Nephron progenitor cell (in vitro differentiated cells): Measurements from ENCODE around the gene SYT5.

Experiments
- DNase-seq: peaks from one replicate; pipeline ENCODE4 v3.0.0; 2021
- H3K27ac Mint-ChIP-seq: 2 replicates; pipeline ENCODE4 v1.8.0; 2021; ENCODE audit warnings: mild to moderate bottlenecking, moderate library complexity, mixed read lengths
- H3K27me3 Mint-ChIP-seq: 2 replicates; pipeline ENCODE4 v1.8.0; 2021; ENCODE audit warnings: mild to moderate bottlenecking, low read depth, mixed read lengths; ENCODE audit not compliant: poor library complexity
- H3K36me3 Mint-ChIP-seq: 2 replicates; pipeline ENCODE4 v1.8.0; 2021; ENCODE audit warnings: low read depth, mixed read lengths
- H3K4me1 Mint-ChIP-seq: 2 replicates; pipeline ENCODE4 v1.8.0; 2021; ENCODE audit warnings: mixed read lengths
- H3K4me3 Mint-ChIP-seq: 2 replicates; pipeline ENCODE4 v1.8.0; 2021; ENCODE audit warnings: mild to moderate bottlenecking, moderate library complexity, mixed read lengths
- H3K9me3 Mint-ChIP-seq: 2 replicates; pipeline ENCODE4 v1.8.0; 2021; ENCODE audit warnings: mild to moderate bottlenecking, moderate library complexity, mixed read lengths
- TF ChIP-seq, protein P1 (sequence below): fragments of 200-600 bp; sonication (generic); IDR thresholded peaks from 2 replicates; pipeline ENCODE4 v1.5.0; 2021; ENCODE audit warnings: antibody characterized with exemption

SYT5 gene

DNA sequence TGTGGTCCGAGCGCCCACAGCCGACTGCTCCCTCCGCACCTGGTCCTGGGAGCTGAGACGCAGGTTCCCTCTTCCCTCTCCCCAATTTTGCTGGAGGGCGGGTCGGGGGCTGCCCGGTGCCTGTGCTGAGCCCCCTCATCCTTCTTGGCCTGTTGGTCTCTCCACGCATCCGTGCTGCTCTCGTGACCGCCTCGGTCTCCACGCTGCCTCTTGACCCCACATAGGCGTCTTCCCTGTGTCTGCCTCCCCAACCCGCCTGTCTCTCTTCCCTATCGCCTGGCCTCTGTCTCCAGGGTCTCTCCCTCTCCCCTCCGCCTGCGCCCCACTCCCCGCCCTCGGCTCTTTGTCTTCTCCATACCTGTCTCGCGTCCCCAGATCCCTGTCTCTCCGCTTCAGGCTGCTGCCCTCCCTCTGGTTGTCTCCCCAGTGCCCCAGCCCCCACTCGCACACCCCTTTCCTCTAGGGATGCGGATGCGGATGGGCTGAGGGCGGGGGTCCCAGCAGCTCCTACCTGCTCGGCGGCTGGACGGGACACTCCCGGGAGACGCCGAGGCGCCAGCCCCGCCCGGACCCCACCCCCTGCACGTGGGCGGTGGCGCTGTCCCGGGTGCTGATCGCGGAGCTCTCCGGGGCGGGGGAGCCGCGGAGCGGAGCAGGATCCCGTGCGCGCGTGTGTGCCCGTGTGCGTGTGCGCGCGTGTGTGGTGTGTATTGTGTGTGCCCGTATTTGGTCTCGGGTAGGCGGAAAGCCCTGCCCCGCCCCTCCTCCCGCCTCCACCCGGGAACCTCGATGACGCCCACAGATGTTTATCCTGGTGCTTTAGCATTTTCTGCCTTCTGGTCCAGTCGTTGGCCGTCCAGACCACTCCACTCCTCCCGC, at the start of gene SYT5:
Gene SYT5, minus strand, starts transcription at position 684 of the 879 bp plus-strand sequence. CDS start 1,248 bp downstream, outside the sequence.
- no peaks in the 10 kb centered on the region for H3K36me3 Mint-ChIP-seq

DNA sequence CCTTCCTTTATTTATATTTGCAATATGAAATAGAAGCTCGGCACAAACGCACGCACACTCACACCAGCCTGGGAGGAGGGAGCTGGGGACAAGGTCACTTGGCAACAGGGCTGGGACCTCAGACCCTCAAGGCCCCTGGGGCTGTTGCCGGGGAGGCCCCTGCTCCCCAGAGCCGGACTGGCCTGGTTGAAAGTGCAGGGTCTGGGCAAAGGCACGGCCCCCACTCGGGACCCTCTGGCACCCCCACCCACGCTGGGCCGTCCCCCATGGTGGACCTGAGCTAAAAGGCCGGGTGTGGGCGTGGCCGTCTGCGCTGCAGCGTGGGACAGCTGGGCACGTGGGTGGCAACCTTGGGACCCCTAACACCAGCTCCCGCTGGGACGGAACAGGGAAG, 49.7 kb upstream of the SYT5 start:
- H3K4me3 Mint-ChIP-seq: no peak overlapping the region
- H3K27ac Mint-ChIP-seq: no peak overlapping the region
- DNase-seq: no peak
- peaks cover 35% of the 10 kb centered on the region for H3K36me3 Mint-ChIP-seq
- peaks cover 16% of the 10 kb centered on the region for H3K4me1 Mint-ChIP-seq
- H3K9me3 Mint-ChIP-seq: no peaks in the 10 kb centered on the region
- peaks cover 5% of the 10 kb centered on the region for H3K27me3 Mint-ChIP-seq
- TF ChIP-seq, protein P1, sequence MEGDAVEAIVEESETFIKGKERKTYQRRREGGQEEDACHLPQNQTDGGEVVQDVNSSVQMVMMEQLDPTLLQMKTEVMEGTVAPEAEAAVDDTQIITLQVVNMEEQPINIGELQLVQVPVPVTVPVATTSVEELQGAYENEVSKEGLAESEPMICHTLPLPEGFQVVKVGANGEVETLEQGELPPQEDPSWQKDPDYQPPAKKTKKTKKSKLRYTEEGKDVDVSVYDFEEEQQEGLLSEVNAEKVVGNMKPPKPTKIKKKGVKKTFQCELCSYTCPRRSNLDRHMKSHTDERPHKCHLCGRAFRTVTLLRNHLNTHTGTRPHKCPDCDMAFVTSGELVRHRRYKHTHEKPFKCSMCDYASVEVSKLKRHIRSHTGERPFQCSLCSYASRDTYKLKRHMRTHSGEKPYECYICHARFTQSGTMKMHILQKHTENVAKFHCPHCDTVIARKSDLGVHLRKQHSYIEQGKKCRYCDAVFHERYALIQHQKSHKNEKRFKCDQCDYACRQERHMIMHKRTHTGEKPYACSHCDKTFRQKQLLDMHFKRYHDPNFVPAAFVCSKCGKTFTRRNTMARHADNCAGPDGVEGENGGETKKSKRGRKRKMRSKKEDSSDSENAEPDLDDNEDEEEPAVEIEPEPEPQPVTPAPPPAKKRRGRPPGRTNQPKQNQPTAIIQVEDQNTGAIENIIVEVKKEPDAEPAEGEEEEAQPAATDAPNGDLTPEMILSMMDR: no peak

More for the DNA sequence above, at the start of gene SYT5:
- Mint-ChIP-seq H3K27ac (no peak within 1 kb of the TSS), H3K9me3 (peaks cover 4% of the 10 kb centered on the region), H3K27me3 (peaks cover 100% of the 10 kb centered on the region), H3K4me1 (peaks cover 5% of the 10 kb centered on the region), H3K4me3 (peak within 1 kb of the TSS; percentile 77)
- DNase-seq: peak; percentile 88
- TF ChIP-seq, protein P1: no peak

DNA sequence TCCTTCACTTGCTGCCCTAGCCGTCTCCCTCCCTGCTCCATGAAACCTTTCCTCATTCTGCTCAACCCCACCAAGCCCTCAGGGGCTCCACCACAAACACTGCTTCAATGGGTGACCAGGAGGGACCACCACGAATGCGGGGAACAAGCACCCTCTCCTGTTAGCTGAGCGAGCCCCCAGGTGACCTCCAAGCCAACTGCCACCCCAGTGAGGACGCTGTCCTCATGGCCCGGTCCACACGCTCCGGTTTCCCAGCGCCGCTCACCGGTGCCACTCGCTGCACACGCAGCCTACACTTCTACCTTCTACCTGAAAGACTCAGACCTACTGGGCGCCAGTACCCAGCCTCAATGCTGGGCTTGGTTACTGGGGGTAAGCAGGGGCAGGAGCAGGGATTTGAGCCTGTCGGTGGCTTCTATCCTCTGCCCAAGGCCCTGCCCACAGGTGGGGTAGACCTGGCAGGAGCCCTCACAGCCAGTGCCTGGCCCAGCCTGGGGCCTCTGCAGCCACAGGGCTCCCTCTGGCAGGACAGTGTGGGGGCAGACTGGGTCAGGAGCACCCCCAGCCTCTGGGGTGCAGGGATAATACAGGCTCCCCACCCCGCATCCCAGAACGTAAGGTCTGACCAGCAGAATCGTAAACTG, 49.2 kb upstream of the SYT5 start:
- Mint-ChIP-seq H3K4me3 (no peak overlapping the region), H3K36me3 (peaks cover 30% of the 10 kb centered on the region), H3K27ac (no peak overlapping the region), H3K4me1 (peaks cover 16% of the 10 kb centered on the region), H3K27me3 (peaks cover 5% of the 10 kb centered on the region), H3K9me3 (no peaks in the 10 kb centered on the region)
- DNase-seq: no peak
- TF ChIP-seq, protein P1: no peak

DNA sequence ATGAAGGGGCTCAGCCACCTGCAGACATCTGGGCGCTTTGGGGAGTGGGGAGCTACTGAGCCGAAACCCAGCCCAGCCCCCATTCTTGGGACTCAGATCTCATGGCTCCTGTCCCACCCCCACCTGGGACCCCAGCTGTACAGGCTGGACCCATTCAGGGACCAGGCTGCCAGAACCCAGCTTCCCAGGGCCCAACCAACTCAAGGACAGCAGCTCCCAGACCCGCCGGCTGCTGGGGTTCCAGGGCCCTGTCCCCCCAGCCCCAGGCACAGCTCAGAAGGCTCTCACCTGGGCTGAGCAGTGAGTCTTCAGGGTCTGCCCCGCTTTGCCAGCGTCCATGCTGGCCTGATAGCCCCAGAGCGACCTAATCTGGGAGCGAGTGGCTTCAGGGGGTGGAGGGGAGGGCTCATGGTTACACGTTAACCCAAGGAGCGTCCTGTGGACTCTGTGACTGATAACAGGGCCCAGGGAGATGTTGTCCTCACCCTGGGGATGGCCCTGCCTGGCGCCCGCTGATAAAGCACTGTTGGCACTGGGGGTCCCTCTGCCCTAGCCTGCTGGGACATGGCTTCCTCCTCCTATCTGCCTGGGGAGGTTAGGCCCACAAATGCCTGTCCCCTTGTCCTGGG, 48.4 kb upstream of the SYT5 start, which contains the start of gene TMEM86B:
Gene TMEM86B, minus strand, starts transcription at position 361 of the 629 bp plus-strand sequence. Its CDS starts 22 bp downstream, at position 339.
- TF ChIP-seq, protein P1: no peak
- peaks cover 5% of the 10 kb centered on the region for H3K27me3 Mint-ChIP-seq
- peaks cover 25% of the 10 kb centered on the region for H3K36me3 Mint-ChIP-seq
- H3K4me3 Mint-ChIP-seq: no peak within 1 kb of the TSS
- no peak for DNase-seq
- peak within 1 kb of the TSS; percentile 72 for H3K27ac Mint-ChIP-seq
- H3K9me3 Mint-ChIP-seq: no peaks in the 10 kb centered on the region
- H3K4me1 Mint-ChIP-seq: peaks cover 16% of the 10 kb centered on the region

DNA sequence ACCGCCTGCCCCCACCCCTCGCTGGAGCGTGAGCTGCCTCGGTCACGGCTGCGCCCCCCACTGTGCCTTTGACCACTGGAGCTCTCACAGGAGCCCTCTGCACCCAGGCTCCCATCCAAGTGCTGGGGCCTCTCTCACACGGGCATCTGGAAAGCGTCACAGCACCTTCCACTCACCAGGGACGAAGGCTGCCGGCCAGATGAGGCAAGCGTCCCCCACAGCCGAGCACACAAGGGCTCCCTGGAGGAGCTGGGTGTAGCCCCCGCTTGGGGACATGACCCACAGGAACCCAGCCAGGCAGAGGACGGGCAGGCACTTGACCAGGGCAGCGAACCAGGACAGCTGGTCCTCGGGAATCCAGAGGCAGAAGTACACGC, 47.9 kb upstream of the SYT5 start:
- Mint-ChIP-seq H3K9me3 (no peaks in the 10 kb centered on the region), H3K4me1 (peaks cover 12% of the 10 kb centered on the region), H3K4me3 (no peak overlapping the region), H3K27ac (peak overlapping the region; percentile 72), H3K36me3 (peaks cover 21% of the 10 kb centered on the region), H3K27me3 (peaks cover 5% of the 10 kb centered on the region)
- TF ChIP-seq, protein P1: no peak
- no peak for DNase-seq
